NB4 (cell line): ENCODE measurements around the gene TMPRSS13.

Experiments used
- CTCF ChIP-seq: IDR thresholded peaks from one replicate; pipeline ENCODE4 v1.5.1; 2012; ENCODE audit warnings: low read depth, low read length
- POLR2A ChIP-seq: IDR thresholded peaks from 2 replicates; pipeline ENCODE4 v1.6.1; 2011; ENCODE audit warnings: mild to moderate bottlenecking; ENCODE audit not compliant: insufficient read length; ENCODE audit errors: extremely low read depth

- no peak for TF ChIP-seq CTCF
- no peak for TF ChIP-seq POLR2A
These were observed 16.7 kb downstream of the TMPRSS13 start for GRCh38 chr11:117912497-117912896.
